ENCODE measurements around the gene FAM171A1. TPM values are rescaled to one million over a fixed set of nuclear protein-coding genes. Genes with fewer than 3 reads are reported as not detected.
"Not testable (repeated sequence)": the region's sequence is repeated elsewhere in the genome, so short reads cannot be mapped to it uniquely, and the experiment has no call there.

The FAM171A1 gene
- total and polyA plus RNA-seq, 5 donors from 2014 or later = 2.4 to 4.8 (median 4.5) TPM

GRCh38 chr10:15305161-15305560, 65.9 kb downstream of the FAM171A1 start:
- no peaks in the 10 kb centered on the region for H3K36me3 ChIP-seq (ENCODE audit: control insufficient read depth, insufficient read depth, low read length)
- H3K27me3 ChIP-seq (ENCODE audit: control insufficient read depth, insufficient read depth, low read length) = peaks cover 3% of the 10 kb centered on the region
- Mint-ChIP-seq H3K36me3 (no peaks in the 10 kb centered on the region), H3K9me3 (no peaks in the 10 kb centered on the region), H3K27ac (no peak overlapping the region), H3K27me3 (peaks cover under 1% of the 10 kb centered on the region), H3K4me1 (no peaks in the 10 kb centered on the region), H3K4me3 (no peak overlapping the region)
- no peaks in the 10 kb centered on the region for H3K4me1 ChIP-seq (ENCODE audit: control insufficient read depth, insufficient read depth, low read length, poor library complexity, severe bottlenecking)
- no peak overlapping the region for H3K4me3 ChIP-seq (ENCODE audit: low read depth, low read length)
- no peaks in the 10 kb centered on the region for H3K9me3 ChIP-seq (ENCODE audit: control insufficient read depth in 2 of 2, low read length in 2 of 2)
- ATAC-seq (ENCODE audit: low read depth in 2 of 2) (no peak), DNase-seq (no peak)
- H3K27ac ChIP-seq (ENCODE audit: insufficient read depth, low read length, poor library complexity, severe bottlenecking) = no peak overlapping the region

- H3K36me3 Mint-ChIP-seq; H3K4me1 Mint-ChIP-seq; H3K4me1 ChIP-seq (ENCODE audit: control insufficient read depth, insufficient read depth, low read length, poor library complexity, severe bottlenecking); H3K27me3 ChIP-seq (ENCODE audit: control insufficient read depth, insufficient read depth, low read length); H3K27ac ChIP-seq (ENCODE audit: insufficient read depth, low read length, poor library complexity, severe bottlenecking); H3K9me3 ChIP-seq (ENCODE audit: control insufficient read depth in 2 of 2, low read length in 2 of 2); DNase-seq; H3K27me3 Mint-ChIP-seq; H3K36me3 ChIP-seq (ENCODE audit: control insufficient read depth, insufficient read depth, low read length); H3K4me3 Mint-ChIP-seq; H3K27ac Mint-ChIP-seq; H3K4me3 ChIP-seq (ENCODE audit: low read depth, low read length); H3K9me3 Mint-ChIP-seq; ATAC-seq (ENCODE audit: low read depth in 2 of 2): not testable (repeated sequence)
Observed at GRCh38 chr10:15302188-15302956, 68.7 kb downstream of the FAM171A1 start.

GRCh38 chr10:15300697-15301096, 70.4 kb downstream of the FAM171A1 start:
- H3K4me3 Mint-ChIP-seq = no peak overlapping the region
- H3K36me3 Mint-ChIP-seq = no peaks in the 10 kb centered on the region
- Histone ChIP-seq H3K4me3 (ENCODE audit: low read depth, low read length) (no peak overlapping the region), H3K9me3 (ENCODE audit: control insufficient read depth in 2 of 2, low read length in 2 of 2) (no peaks in the 10 kb centered on the region), H3K4me1 (ENCODE audit: control insufficient read depth, insufficient read depth, low read length, poor library complexity, severe bottlenecking) (no peaks in the 10 kb centered on the region), H3K27ac (ENCODE audit: insufficient read depth, low read length, poor library complexity, severe bottlenecking) (no peak overlapping the region), H3K27me3 (ENCODE audit: control insufficient read depth, insufficient read depth, low read length) (peaks cover 3% of the 10 kb centered on the region), H3K36me3 (ENCODE audit: control insufficient read depth, insufficient read depth, low read length) (no peaks in the 10 kb centered on the region)
- ATAC-seq (ENCODE audit: low read depth in 2 of 2) (no peak), DNase-seq (no peak)
- no peaks in the 10 kb centered on the region for H3K4me1 Mint-ChIP-seq
- no peaks in the 10 kb centered on the region for H3K9me3 Mint-ChIP-seq
- H3K27me3 Mint-ChIP-seq = peaks cover 9% of the 10 kb centered on the region
- H3K27ac Mint-ChIP-seq = no peak overlapping the region

GRCh38 chr10:15300145-15300544, 70.9 kb downstream of the FAM171A1 start:
- Histone ChIP-seq H3K27ac (ENCODE audit: insufficient read depth, low read length, poor library complexity, severe bottlenecking) (no peak overlapping the region), H3K9me3 (ENCODE audit: control insufficient read depth in 2 of 2, low read length in 2 of 2) (no peaks in the 10 kb centered on the region), H3K27me3 (ENCODE audit: control insufficient read depth, insufficient read depth, low read length) (peaks cover 3% of the 10 kb centered on the region), H3K4me3 (ENCODE audit: low read depth, low read length) (no peak overlapping the region), H3K4me1 (ENCODE audit: control insufficient read depth, insufficient read depth, low read length, poor library complexity, severe bottlenecking) (no peaks in the 10 kb centered on the region), H3K36me3 (ENCODE audit: control insufficient read depth, insufficient read depth, low read length) (no peaks in the 10 kb centered on the region)
- DNase-seq = no peak
- Mint-ChIP-seq H3K4me3 (no peak overlapping the region), H3K9me3 (peaks cover 0 to 1% (median 0%) of the 10 kb centered on the region in 7 donors), H3K4me1 (no peaks in the 10 kb centered on the region), H3K36me3 (no peaks in the 10 kb centered on the region), H3K27ac (no peak overlapping the region), H3K27me3 (peaks cover 13% of the 10 kb centered on the region)
- no peak for ATAC-seq (ENCODE audit: low read depth in 2 of 2)

GRCh38 chr10:15296701-15297100, 74.4 kb downstream of the FAM171A1 start:
- Mint-ChIP-seq H3K27me3 (peaks cover 20% of the 10 kb centered on the region), H3K4me1 (no peaks in the 10 kb centered on the region), H3K36me3 (no peaks in the 10 kb centered on the region), H3K4me3 (no peak overlapping the region), H3K9me3 (peaks cover 0 to 1% (median 0%) of the 10 kb centered on the region in 7 donors), H3K27ac (no peak overlapping the region)
- H3K4me3 ChIP-seq (ENCODE audit: low read depth, low read length) = no peak overlapping the region
- ATAC-seq (ENCODE audit: low read depth in 2 of 2) (no peak), DNase-seq (no peak)
- H3K27me3 ChIP-seq (ENCODE audit: control insufficient read depth, insufficient read depth, low read length) = peaks cover 3% of the 10 kb centered on the region
- no peaks in the 10 kb centered on the region for H3K4me1 ChIP-seq (ENCODE audit: control insufficient read depth, insufficient read depth, low read length, poor library complexity, severe bottlenecking)
- no peak overlapping the region for H3K27ac ChIP-seq (ENCODE audit: insufficient read depth, low read length, poor library complexity, severe bottlenecking)
- no peaks in the 10 kb centered on the region for H3K9me3 ChIP-seq (ENCODE audit: control insufficient read depth in 2 of 2, low read length in 2 of 2)
- no peaks in the 10 kb centered on the region for H3K36me3 ChIP-seq (ENCODE audit: control insufficient read depth, insufficient read depth, low read length)

DNA sequence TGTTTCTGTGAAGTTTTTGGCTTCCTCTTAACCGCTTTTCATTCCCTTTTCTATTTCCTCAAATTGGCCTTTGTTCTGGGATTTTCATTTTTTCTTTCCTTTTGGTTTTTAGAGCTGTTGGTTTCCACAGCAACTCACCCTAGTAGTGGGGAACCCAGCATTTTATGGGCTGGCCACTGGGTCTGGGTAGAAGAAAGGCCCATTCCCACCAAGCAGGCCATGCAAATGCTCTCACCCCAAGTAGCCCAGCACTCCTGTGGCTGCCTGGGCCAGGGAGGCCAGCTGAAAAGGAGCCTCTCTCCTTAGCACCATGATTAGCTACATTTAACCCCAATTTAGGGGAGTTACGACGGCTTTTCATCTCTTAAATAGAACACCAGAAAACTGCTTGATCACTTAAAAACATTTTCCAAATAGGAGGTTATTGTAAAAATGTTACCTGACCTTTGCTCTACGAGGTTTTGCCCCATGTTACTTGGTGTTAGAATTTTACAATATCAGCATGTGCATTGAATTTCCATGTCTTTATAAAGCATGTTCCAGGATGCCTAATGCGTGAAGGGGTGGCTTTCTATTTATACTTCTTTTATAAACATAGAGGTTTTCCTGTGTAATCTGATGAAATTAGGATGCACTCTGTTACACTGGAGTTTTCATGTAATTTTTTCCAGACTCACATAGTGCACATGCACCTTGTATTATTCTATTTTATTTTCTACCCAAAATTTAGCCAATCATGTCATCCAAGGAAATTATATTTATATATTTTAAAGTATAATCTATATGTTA, 75.4 kb downstream of the FAM171A1 start:
- peaks cover 0 to 1% (median 0%) of the 10 kb centered on the region in 7 donors for H3K9me3 Mint-ChIP-seq
- DNase-seq = no peak
- H3K27ac ChIP-seq (ENCODE audit: insufficient read depth, low read length, poor library complexity, severe bottlenecking) = no peak overlapping the region
- no peak overlapping the region for H3K27ac Mint-ChIP-seq
- H3K4me1 Mint-ChIP-seq = no peaks in the 10 kb centered on the region
- no peaks in the 10 kb centered on the region for H3K36me3 ChIP-seq (ENCODE audit: control insufficient read depth, insufficient read depth, low read length)
- H3K4me3 Mint-ChIP-seq = no peak overlapping the region
- no peaks in the 10 kb centered on the region for H3K36me3 Mint-ChIP-seq
- no peaks in the 10 kb centered on the region for H3K9me3 ChIP-seq (ENCODE audit: control insufficient read depth in 2 of 2, low read length in 2 of 2)
- no peak overlapping the region for H3K4me3 ChIP-seq (ENCODE audit: low read depth, low read length)
- H3K27me3 ChIP-seq (ENCODE audit: control insufficient read depth, insufficient read depth, low read length) = peaks cover 3% of the 10 kb centered on the region
- peaks cover 20% of the 10 kb centered on the region for H3K27me3 Mint-ChIP-seq
- no peaks in the 10 kb centered on the region for H3K4me1 ChIP-seq (ENCODE audit: control insufficient read depth, insufficient read depth, low read length, poor library complexity, severe bottlenecking)
- no peak for ATAC-seq (ENCODE audit: low read depth in 2 of 2)

- no peak overlapping the region for H3K27ac ChIP-seq (ENCODE audit: insufficient read depth, low read length, poor library complexity, severe bottlenecking)
- H3K4me3 ChIP-seq (ENCODE audit: low read depth, low read length) = no peak overlapping the region
- H3K9me3 ChIP-seq (ENCODE audit: control insufficient read depth in 2 of 2, low read length in 2 of 2) = no peaks in the 10 kb centered on the region
- DNase-seq (no peak), ATAC-seq (ENCODE audit: low read depth in 2 of 2) (no peak)
- H3K36me3 Mint-ChIP-seq = no peaks in the 10 kb centered on the region
- H3K36me3 ChIP-seq (ENCODE audit: control insufficient read depth, insufficient read depth, low read length) = no peaks in the 10 kb centered on the region
- no peak overlapping the region for H3K27ac Mint-ChIP-seq
- peaks cover 3% of the 10 kb centered on the region for H3K27me3 ChIP-seq (ENCODE audit: control insufficient read depth, insufficient read depth, low read length)
- no peaks in the 10 kb centered on the region for H3K4me1 Mint-ChIP-seq
- peaks cover 20% of the 10 kb centered on the region for H3K27me3 Mint-ChIP-seq
- no peak overlapping the region for H3K4me3 Mint-ChIP-seq
- H3K4me1 ChIP-seq (ENCODE audit: control insufficient read depth, insufficient read depth, low read length, poor library complexity, severe bottlenecking) = no peaks in the 10 kb centered on the region
- H3K9me3 Mint-ChIP-seq = peaks cover 0 to 1% (median 0%) of the 10 kb centered on the region in 7 donors
Observed at GRCh38 chr10:15293862-15294842, 76.9 kb downstream of the FAM171A1 start.
